T-helper 17 cell (primary cell): ENCODE data around the gene TRIM37. TPM values are rescaled to one million over a fixed set of nuclear protein-coding genes. Genes with fewer than 3 reads are reported as not detected.
A peak's percentile ranks its signal among the peaks of the same experiment; 100 is the strongest.

ENCODE experiments used
- ATAC-seq: fragments of 150-1000 bp; cut with Tn5 transposase; 2 replicates; pipeline ENCODE4 v1.10.0; 2021; ENCODE audit warnings: mild to moderate bottlenecking, moderate library complexity
- DNase-seq, 3 donors: peaks; one replicate each; pipeline versions ENCODE4 v3.0.0 to v3.0.0-alpha.2; 2020 to 2021
- H3K9me3 ChIP-seq: one replicate; pipeline ENCODE4 v1.7.0; 2013; ENCODE audit warnings: low read length, mild to moderate bottlenecking; ENCODE audit not compliant: control insufficient read depth, poor library complexity, severe bottlenecking
- H3K27ac Mint-ChIP-seq: one replicate; pipeline ENCODE4 v1.8.0; 2022; ENCODE audit warnings: mild to moderate bottlenecking, moderate library complexity, mixed read lengths
- H3K27me3 Mint-ChIP-seq: one replicate; pipeline ENCODE4 v1.8.0; 2022; ENCODE audit warnings: mixed read lengths
- H3K36me3 Mint-ChIP-seq: one replicate; pipeline ENCODE4 v1.8.0; 2022; ENCODE audit warnings: low read depth, mixed read lengths
- H3K4me1 Mint-ChIP-seq: one replicate; pipeline ENCODE4 v1.8.0; 2022; ENCODE audit warnings: mild to moderate bottlenecking, mixed read lengths
- H3K4me3 Mint-ChIP-seq: one replicate; pipeline ENCODE4 v1.8.0; 2022; ENCODE audit warnings: mild to moderate bottlenecking, moderate library complexity, mixed read lengths
- total RNA-seq, 4 donors: library from RNA in 2 of 4; stranded (reverse) in 2 of 4; gene quantifications; one replicate each; pipeline ENCODE4 v1.2.3 and lab custom pipeline; 2022 to 2026

TRIM37 gene
- total RNA-seq, 2 donors from 2014 or later: 24.1 to 26.1 TPM

GRCh38 chr17:59049798-59050197 lies 56.9 kb downstream of the TRIM37 start:
- no peaks in the 10 kb centered on the region for H3K9me3 ChIP-seq
- Mint-ChIP-seq H3K4me1 (peaks cover 6% of the 10 kb centered on the region), H3K27ac (no peak overlapping the region), H3K4me3 (no peak overlapping the region), H3K27me3 (no peaks in the 10 kb centered on the region), H3K36me3 (peaks cover 13% of the 10 kb centered on the region)
- no peak for ATAC-seq
- no peak for DNase-seq

- Mint-ChIP-seq H3K4me3 (no peak overlapping the region), H3K27me3 (no peaks in the 10 kb centered on the region), H3K36me3 (peaks cover 13% of the 10 kb centered on the region), H3K4me1 (peaks cover 6% of the 10 kb centered on the region), H3K27ac (peak overlapping the region; percentile 41)
- DNase-seq (no peak), ATAC-seq (no peak)
- no peaks in the 10 kb centered on the region for H3K9me3 ChIP-seq
Measured at GRCh38 chr17:59047616-59048015, 59.1 kb downstream of the TRIM37 start.

- no peak overlapping the region for H3K4me3 Mint-ChIP-seq
- peaks cover 6% of the 10 kb centered on the region for H3K4me1 Mint-ChIP-seq
- H3K27me3 Mint-ChIP-seq: no peaks in the 10 kb centered on the region
- DNase-seq (no peak), ATAC-seq (no peak)
- H3K27ac Mint-ChIP-seq: no peak overlapping the region
- no peaks in the 10 kb centered on the region for H3K9me3 ChIP-seq
- H3K36me3 Mint-ChIP-seq: peaks cover 13% of the 10 kb centered on the region
Measured at GRCh38 chr17:59046192-59046591, 60.5 kb downstream of the TRIM37 start.

- Mint-ChIP-seq H3K27me3 (no peaks in the 10 kb centered on the region), H3K36me3 (peaks cover 5% of the 10 kb centered on the region), H3K4me3 (no peak overlapping the region), H3K27ac (no peak overlapping the region), H3K4me1 (no peaks in the 10 kb centered on the region)
- DNase-seq: no peak
- ATAC-seq: no peak
- H3K9me3 ChIP-seq: no peaks in the 10 kb centered on the region
Measured at GRCh38 chr17:59038734-59039133, 67.9 kb downstream of the TRIM37 start.

GRCh38 chr17:59037960-59038359 lies 68.7 kb downstream of the TRIM37 start:
- H3K4me1 Mint-ChIP-seq: no peaks in the 10 kb centered on the region
- DNase-seq (no peak), ATAC-seq (no peak)
- peaks cover 5% of the 10 kb centered on the region for H3K36me3 Mint-ChIP-seq
- H3K9me3 ChIP-seq: no peaks in the 10 kb centered on the region
- no peaks in the 10 kb centered on the region for H3K27me3 Mint-ChIP-seq
- no peak overlapping the region for H3K27ac Mint-ChIP-seq
- no peak overlapping the region for H3K4me3 Mint-ChIP-seq

GRCh38 chr17:59030811-59031210 lies 75.9 kb downstream of the TRIM37 start:
- Mint-ChIP-seq H3K36me3 (peaks cover 9% of the 10 kb centered on the region), H3K27me3 (no peaks in the 10 kb centered on the region), H3K4me1 (peaks cover 12% of the 10 kb centered on the region), H3K4me3 (no peak overlapping the region), H3K27ac (no peak overlapping the region)
- no peak for DNase-seq
- no peak for ATAC-seq
- H3K9me3 ChIP-seq: no peaks in the 10 kb centered on the region

DNA sequence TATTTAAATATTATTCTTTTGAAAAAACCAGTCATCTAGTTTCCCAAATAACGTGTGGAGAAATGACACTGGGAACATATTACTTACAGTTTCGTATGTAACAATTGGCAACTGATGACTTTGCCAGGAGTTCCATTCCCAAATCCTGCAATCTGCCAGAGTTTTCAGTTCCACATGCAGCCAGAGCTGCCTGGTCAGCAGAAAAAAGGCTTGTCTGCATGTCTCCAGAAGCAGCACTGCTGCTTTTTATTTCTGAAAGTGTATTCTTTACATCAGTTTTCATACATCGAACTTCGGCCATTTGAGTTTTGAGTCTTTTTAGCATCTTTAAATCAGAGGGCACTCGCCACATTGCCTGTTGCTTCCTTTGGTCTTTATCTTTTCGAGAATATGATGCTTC lies 78.4 kb downstream of the TRIM37 start:
- Mint-ChIP-seq H3K36me3 (peaks cover 9% of the 10 kb centered on the region), H3K27ac (peak overlapping the region; percentile 27), H3K27me3 (no peaks in the 10 kb centered on the region), H3K4me3 (no peak overlapping the region), H3K4me1 (peaks cover 12% of the 10 kb centered on the region)
- H3K9me3 ChIP-seq: no peaks in the 10 kb centered on the region
- no peak for ATAC-seq
- DNase-seq: no peak

GRCh38 chr17:59027750-59028149 lies 78.9 kb downstream of the TRIM37 start:
- ATAC-seq: no peak
- H3K4me3 Mint-ChIP-seq: no peak overlapping the region
- H3K36me3 Mint-ChIP-seq: peaks cover 9% of the 10 kb centered on the region
- no peaks in the 10 kb centered on the region for H3K27me3 Mint-ChIP-seq
- no peak for DNase-seq
- H3K4me1 Mint-ChIP-seq: peaks cover 12% of the 10 kb centered on the region
- H3K27ac Mint-ChIP-seq: peak overlapping the region; percentile 27
- H3K9me3 ChIP-seq: no peaks in the 10 kb centered on the region

GRCh38 chr17:59026176-59026939 lies 80.3 kb downstream of the TRIM37 start:
- DNase-seq (no peak), ATAC-seq (no peak)
- Mint-ChIP-seq H3K27me3 (no peaks in the 10 kb centered on the region), H3K36me3 (peaks cover 9% of the 10 kb centered on the region), H3K27ac (peak overlapping the region; percentile 72), H3K4me3 (peak overlapping the region; percentile 34), H3K4me1 (peaks cover 12% of the 10 kb centered on the region)
- no peaks in the 10 kb centered on the region for H3K9me3 ChIP-seq

- peaks cover 7% of the 10 kb centered on the region for H3K36me3 Mint-ChIP-seq
- H3K9me3 ChIP-seq: no peaks in the 10 kb centered on the region
- ATAC-seq (no peak), DNase-seq (no peak)
- H3K4me3 Mint-ChIP-seq: no peak overlapping the region
- no peaks in the 10 kb centered on the region for H3K27me3 Mint-ChIP-seq
- peaks cover 12% of the 10 kb centered on the region for H3K4me1 Mint-ChIP-seq
- H3K27ac Mint-ChIP-seq: no peak overlapping the region
Measured at GRCh38 chr17:59024916-59025315, 81.8 kb downstream of the TRIM37 start.

DNA sequence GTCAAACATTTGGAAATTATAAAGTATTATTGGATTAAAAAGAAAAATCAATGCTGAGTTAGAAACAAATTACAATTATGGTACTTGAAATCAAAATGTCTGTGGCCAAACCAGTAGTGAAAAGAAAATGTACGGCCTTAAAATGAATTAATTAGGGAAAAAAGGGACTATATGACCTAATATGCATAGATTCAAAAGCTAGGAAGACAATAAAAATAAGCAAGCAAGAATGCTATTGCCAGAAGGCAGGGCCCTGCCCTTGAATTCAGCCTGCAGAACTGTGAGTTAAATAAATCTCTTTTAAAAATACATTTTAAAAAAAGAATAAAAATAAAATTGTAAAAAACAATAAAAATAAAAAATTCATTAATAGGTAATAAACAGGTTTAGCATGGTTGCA lies 88.7 kb downstream of the TRIM37 start:
- H3K27ac Mint-ChIP-seq: no peak overlapping the region
- no peaks in the 10 kb centered on the region for H3K4me1 Mint-ChIP-seq
- ATAC-seq (no peak), DNase-seq (no peak)
- H3K36me3 Mint-ChIP-seq: peaks cover 2% of the 10 kb centered on the region
- no peaks in the 10 kb centered on the region for H3K9me3 ChIP-seq
- H3K4me3 Mint-ChIP-seq: no peak overlapping the region
- H3K27me3 Mint-ChIP-seq: no peaks in the 10 kb centered on the region

DNA sequence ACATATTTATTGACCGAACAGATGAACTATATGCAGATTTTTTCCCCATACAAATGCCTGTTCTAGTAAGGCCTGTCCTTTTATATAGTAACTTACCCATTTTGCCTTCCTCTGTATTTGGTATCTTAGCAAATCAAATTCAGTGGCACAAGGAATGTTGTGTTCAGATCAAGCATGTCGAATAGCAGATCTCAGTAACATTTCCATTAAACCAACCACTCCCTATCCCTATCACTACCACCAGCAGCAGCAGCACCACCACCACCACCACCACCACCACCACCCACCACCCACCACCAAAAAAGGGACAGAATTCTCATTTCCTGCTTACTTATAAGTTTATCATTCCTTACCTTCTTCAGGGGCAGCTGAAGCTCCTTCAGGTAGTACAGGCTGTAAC lies 94.7 kb downstream of the TRIM37 start:
- no peak for ATAC-seq
- no peaks in the 10 kb centered on the region for H3K9me3 ChIP-seq
- Mint-ChIP-seq H3K27me3 (no peaks in the 10 kb centered on the region), H3K36me3 (peaks cover 2% of the 10 kb centered on the region), H3K4me1 (no peaks in the 10 kb centered on the region), H3K4me3 (no peak overlapping the region), H3K27ac (no peak overlapping the region)
- no peak for DNase-seq

GRCh38 chr17:59010026-59010425 lies 96.7 kb downstream of the TRIM37 start:
- Mint-ChIP-seq H3K27me3 (no peaks in the 10 kb centered on the region), H3K36me3 (peaks cover 2% of the 10 kb centered on the region), H3K27ac (no peak overlapping the region), H3K4me3 (no peak overlapping the region), H3K4me1 (no peaks in the 10 kb centered on the region)
- no peak for DNase-seq
- no peaks in the 10 kb centered on the region for H3K9me3 ChIP-seq
- no peak for ATAC-seq

DNA sequence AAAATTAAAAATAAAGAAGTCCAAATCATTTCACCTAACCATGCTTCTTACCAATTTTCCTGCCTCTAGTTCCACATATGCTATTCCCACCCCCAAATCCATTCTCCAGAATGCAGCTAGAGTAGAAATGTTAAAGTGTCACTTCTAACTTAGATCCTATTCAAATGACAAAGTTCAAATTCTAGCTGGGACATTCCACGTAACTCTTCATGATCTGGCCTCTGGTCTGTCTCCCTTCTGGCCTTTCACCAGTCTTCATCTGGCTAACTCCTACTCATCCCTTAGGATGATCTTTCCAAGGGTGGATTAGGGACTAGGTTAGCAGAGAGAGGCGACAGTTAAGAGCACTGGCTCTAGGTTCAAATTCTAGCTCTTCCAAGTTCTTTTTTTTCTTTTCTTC lies 97.9 kb downstream of the TRIM37 start:
- no peaks in the 10 kb centered on the region for H3K27me3 Mint-ChIP-seq
- H3K4me1 Mint-ChIP-seq: peaks cover 5% of the 10 kb centered on the region
- no peak overlapping the region for H3K27ac Mint-ChIP-seq
- no peak for DNase-seq
- ATAC-seq: no peak
- H3K4me3 Mint-ChIP-seq: no peak overlapping the region
- no peaks in the 10 kb centered on the region for H3K9me3 ChIP-seq
- H3K36me3 Mint-ChIP-seq: peaks cover 2% of the 10 kb centered on the region
